Caco-2 (cell line): ENCODE measurements around the gene P3H2. TPM values are rescaled to one million over a fixed set of nuclear protein-coding genes. Genes with fewer than 3 reads are reported as not detected.

Experiments
- BruUV-seq: library from RNA; stranded (reverse); fragments of 400-500 nt; replicated peaks from 2 replicates; lab custom pipeline; 2021; lab: Mats Ljungman, UMichigan
- CTCF ChIA-PET: fragments of 300-600 bp; sonication (Branson Sonifier 250); formaldehyde crosslinking; loops from one replicate; lab custom pipeline; 2022; ENCODE audit warnings: antibody characterized with exemption; lab: Charles Lee
- POLR2A ChIA-PET: fragments of 300-600 bp; sonication (Branson Sonifier 250); formaldehyde crosslinking; loops from one replicate; lab custom pipeline; 2022; ENCODE audit warnings: antibody characterized with exemption; lab: Charles Lee
- DNase-seq, 2 experiments: peaks; one replicate each; pipeline versions ENCODE4 v3.0.0 to v3.0.0-alpha.2; 2020 to 2022
- H3K27me3 ChIP-seq: replicated peaks from 2 replicates; pipeline ENCODE4 v1.6.0; 2011; ENCODE audit warnings: low read length; ENCODE audit not compliant: control insufficient read depth, insufficient read depth
- H3K36me3 ChIP-seq: 2 replicates; pipeline ENCODE4 v1.5.1; 2011; ENCODE audit warnings: low read length; ENCODE audit not compliant: control insufficient read depth, insufficient read depth
- H3K4me1 ChIP-seq: fragments of 250-450 bp; sonication (Bioruptor Pico); 2 replicates; pipeline ENCODE4 v1.5.1; 2020; ENCODE audit warnings: mild to moderate bottlenecking
- H3K4me3 ChIP-seq: 2 replicates; pipeline ENCODE4 v1.5.1; 2011; ENCODE audit warnings: low read depth, mild to moderate bottlenecking, control low read depth, low read length
- H3K9me3 ChIP-seq: fragments of 250-450 bp; sonication (Bioruptor Pico); 2 replicates; pipeline ENCODE4 v1.5.1; 2020; ENCODE audit warnings: mild to moderate bottlenecking, moderate library complexity
- H3K27ac Mint-ChIP-seq: one replicate; pipeline ENCODE4 v1.8.0; 2022; ENCODE audit warnings: mixed read lengths; ENCODE audit not compliant: unreplicated experiment
- H3K27me3 Mint-ChIP-seq: one replicate; pipeline ENCODE4 v1.8.0; 2022; ENCODE audit warnings: mixed read lengths; ENCODE audit not compliant: insufficient read depth, unreplicated experiment
- H3K36me3 Mint-ChIP-seq: one replicate; pipeline ENCODE4 v1.8.0; 2022; ENCODE audit warnings: mild to moderate bottlenecking, mixed read lengths; ENCODE audit not compliant: insufficient read depth, unreplicated experiment
- H3K4me1 Mint-ChIP-seq: one replicate; pipeline ENCODE4 v1.8.0; 2022; ENCODE audit warnings: low read depth, mixed read lengths; ENCODE audit not compliant: unreplicated experiment
- H3K4me3 Mint-ChIP-seq: one replicate; pipeline ENCODE4 v1.8.0; 2022; ENCODE audit warnings: mild to moderate bottlenecking, moderate library complexity, mixed read lengths; ENCODE audit not compliant: unreplicated experiment
- H3K9me3 Mint-ChIP-seq: one replicate; pipeline ENCODE4 v1.8.0; 2022; ENCODE audit warnings: mixed read lengths; ENCODE audit not compliant: unreplicated experiment
- intact Hi-C: fragments of 100-400 bp; cut with micrococcal nuclease; formaldehyde crosslinking; loops from one replicate; pipeline ENCODE4 v1.10.0; 2022; ENCODE audit not compliant: unreplicated experiment
- total RNA-seq: library from RNA; stranded (reverse); gene quantifications from 2 replicates; pipeline ENCODE4 v1.2.3, GENCODE V29; 2022
- TF ChIP-seq, protein P1 (sequence below), 2 experiments: fragments of 200-600 bp in 1 of 2; IDR thresholded peaks; 1 replicate in 1 of 2; 2 replicates in 1 of 2; pipeline versions ENCODE4 v1.5.1 to v1.8.0; 2011 to 2022; ENCODE audit warnings: antibody characterized with exemption in 1 of 2, control low read depth in 1 of 2, inconsistent platforms in 1 of 2, low read depth in 1 of 2, low read length in 1 of 2, mild to moderate bottlenecking in 1 of 2, moderate library complexity in 1 of 2; ENCODE audit not compliant: insufficient read depth in 1 of 2, severe bottlenecking in 1 of 2, unreplicated experiment in 1 of 2

P3H2 gene
- total RNA-seq, 1 experiment from 2014 or later = 55.8 TPM

DNA sequence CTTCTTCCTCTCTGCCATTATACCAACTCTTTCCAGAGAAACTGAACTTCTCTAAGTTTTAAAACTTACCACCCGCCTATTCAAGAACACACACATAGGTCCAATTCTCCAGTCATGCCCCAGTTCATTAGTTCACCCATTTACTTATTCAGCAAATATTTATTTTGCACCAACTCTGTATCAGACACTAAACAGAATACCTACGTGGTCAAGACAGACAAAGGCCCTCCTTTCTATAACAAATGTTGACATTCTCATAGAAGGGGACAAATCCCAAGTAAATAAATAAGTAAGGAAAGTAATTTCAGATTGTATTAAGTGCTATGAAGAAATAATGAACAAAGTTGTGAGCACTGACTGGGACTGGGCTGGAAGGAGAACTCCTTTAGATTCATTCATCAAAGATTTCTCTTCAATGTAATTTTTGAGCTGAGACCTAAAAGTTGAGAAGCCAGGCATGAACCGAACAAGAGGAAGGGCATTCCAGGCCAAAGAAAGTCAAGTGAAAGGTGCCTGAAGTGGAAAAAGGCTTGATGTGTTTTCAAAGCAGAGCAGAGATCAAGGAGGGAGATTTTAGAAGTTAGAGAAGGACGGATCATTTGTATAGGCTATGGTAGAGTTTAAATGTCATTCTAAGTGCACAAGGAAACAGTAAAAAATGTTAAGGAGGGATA is 120.4 kb downstream of the P3H2 start:
- POLR2A ChIA-PET = no interaction called here

DNA sequence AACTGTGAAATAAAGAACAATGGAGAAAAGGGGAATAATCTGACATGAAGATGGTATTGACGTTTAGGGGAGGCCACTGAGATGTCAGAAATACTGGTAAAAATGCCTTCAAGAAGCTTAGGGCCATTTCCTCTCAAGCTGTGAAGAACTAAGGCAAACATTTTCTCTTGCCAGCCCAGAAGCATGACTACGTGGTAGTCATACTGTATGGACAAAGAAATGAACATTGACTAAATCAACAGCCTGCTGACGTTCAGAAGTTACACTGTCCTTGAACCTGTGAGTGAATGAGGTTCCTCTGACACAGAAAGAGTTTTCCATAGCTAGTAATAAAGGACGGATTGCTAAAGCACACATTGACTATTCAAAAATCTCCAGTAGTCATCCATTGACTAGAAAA is 121.0 kb downstream of the P3H2 start:
- CTCF ChIA-PET = no interaction called here
- H3K4me3 Mint-ChIP-seq = no peak overlapping the region
- no peaks in the 10 kb centered on the region for H3K9me3 Mint-ChIP-seq
- no peaks in the 10 kb centered on the region for H3K27me3 ChIP-seq
- no peak overlapping the region for H3K27ac Mint-ChIP-seq
- no peaks in the 10 kb centered on the region for H3K36me3 Mint-ChIP-seq
- H3K27me3 Mint-ChIP-seq = no peaks in the 10 kb centered on the region
- peaks cover 8% of the 10 kb centered on the region for H3K4me1 Mint-ChIP-seq
- no peak overlapping the region for H3K4me3 ChIP-seq
- no peaks in the 10 kb centered on the region for H3K9me3 ChIP-seq
- BruUV-seq = no TSS peak
- no peaks in the 10 kb centered on the region for H3K4me1 ChIP-seq
- DNase-seq = no peak
- POLR2A ChIA-PET = no interaction called here
- TF ChIP-seq, protein P1, sequence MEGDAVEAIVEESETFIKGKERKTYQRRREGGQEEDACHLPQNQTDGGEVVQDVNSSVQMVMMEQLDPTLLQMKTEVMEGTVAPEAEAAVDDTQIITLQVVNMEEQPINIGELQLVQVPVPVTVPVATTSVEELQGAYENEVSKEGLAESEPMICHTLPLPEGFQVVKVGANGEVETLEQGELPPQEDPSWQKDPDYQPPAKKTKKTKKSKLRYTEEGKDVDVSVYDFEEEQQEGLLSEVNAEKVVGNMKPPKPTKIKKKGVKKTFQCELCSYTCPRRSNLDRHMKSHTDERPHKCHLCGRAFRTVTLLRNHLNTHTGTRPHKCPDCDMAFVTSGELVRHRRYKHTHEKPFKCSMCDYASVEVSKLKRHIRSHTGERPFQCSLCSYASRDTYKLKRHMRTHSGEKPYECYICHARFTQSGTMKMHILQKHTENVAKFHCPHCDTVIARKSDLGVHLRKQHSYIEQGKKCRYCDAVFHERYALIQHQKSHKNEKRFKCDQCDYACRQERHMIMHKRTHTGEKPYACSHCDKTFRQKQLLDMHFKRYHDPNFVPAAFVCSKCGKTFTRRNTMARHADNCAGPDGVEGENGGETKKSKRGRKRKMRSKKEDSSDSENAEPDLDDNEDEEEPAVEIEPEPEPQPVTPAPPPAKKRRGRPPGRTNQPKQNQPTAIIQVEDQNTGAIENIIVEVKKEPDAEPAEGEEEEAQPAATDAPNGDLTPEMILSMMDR (IDR thresholded peaks at IDR 0.05; ENCODE audit: insufficient read depth in 1 of 2, low read depth in 1 of 2, low read length in 1 of 2, severe bottlenecking in 1 of 2, unreplicated experiment in 1 of 2) = no peak
- intact Hi-C loops = no loop called here
- H3K36me3 ChIP-seq = no peaks in the 10 kb centered on the region

More for the DNA sequence above, 120.4 kb downstream of the P3H2 start:
- Mint-ChIP-seq H3K27me3 (no peaks in the 10 kb centered on the region), H3K36me3 (no peaks in the 10 kb centered on the region), H3K9me3 (no peaks in the 10 kb centered on the region), H3K27ac (no peak overlapping the region), H3K4me3 (no peak overlapping the region), H3K4me1 (peaks cover 8% of the 10 kb centered on the region)
- TF ChIP-seq, protein P1 (IDR thresholded peaks at IDR 0.05; ENCODE audit: insufficient read depth in 1 of 2, low read depth in 1 of 2, low read length in 1 of 2, severe bottlenecking in 1 of 2, unreplicated experiment in 1 of 2) = no peak
- no peaks in the 10 kb centered on the region for H3K36me3 ChIP-seq
- H3K9me3 ChIP-seq = no peaks in the 10 kb centered on the region
- no peak overlapping the region for H3K4me3 ChIP-seq
- intact Hi-C loops = no loop called here
- no peak for DNase-seq
- no peaks in the 10 kb centered on the region for H3K27me3 ChIP-seq
- no TSS peak for BruUV-seq
- CTCF ChIA-PET = no interaction called here
- H3K4me1 ChIP-seq = no peaks in the 10 kb centered on the region

DNA sequence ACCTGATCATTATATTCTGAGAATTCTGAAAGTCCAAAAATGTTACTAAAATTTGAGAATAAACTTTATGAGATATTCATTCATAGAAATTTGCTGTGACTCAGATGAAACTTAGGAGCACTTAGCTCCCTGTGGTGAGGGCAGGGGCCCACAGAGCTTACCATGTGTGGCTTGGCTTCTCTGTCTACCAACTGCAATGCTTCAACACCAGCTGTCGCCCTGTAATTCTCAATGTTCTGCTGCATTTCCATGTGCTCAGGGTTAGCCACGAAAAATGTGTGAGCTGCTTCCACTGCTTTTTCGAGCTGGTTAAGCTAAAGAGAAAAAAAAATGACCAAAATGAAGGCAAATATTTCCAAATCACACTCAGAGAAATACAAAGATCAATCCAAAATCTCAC is 125.6 kb downstream of the P3H2 start:
- H3K27ac Mint-ChIP-seq = no peak overlapping the region
- peaks cover under 1% of the 10 kb centered on the region for H3K4me1 Mint-ChIP-seq
- H3K4me3 Mint-ChIP-seq = no peak overlapping the region
- no peaks in the 10 kb centered on the region for H3K9me3 Mint-ChIP-seq
- BruUV-seq = no TSS peak
- no peaks in the 10 kb centered on the region for H3K9me3 ChIP-seq
- no peaks in the 10 kb centered on the region for H3K27me3 ChIP-seq
- TF ChIP-seq, protein P1 (IDR thresholded peaks at IDR 0.05; ENCODE audit: insufficient read depth in 1 of 2, low read depth in 1 of 2, low read length in 1 of 2, severe bottlenecking in 1 of 2, unreplicated experiment in 1 of 2) = no peak
- CTCF ChIA-PET = no interaction called here
- no peaks in the 10 kb centered on the region for H3K27me3 Mint-ChIP-seq
- H3K4me1 ChIP-seq = no peaks in the 10 kb centered on the region
- intact Hi-C loops = no loop called here
- H3K36me3 Mint-ChIP-seq = peaks cover 12% of the 10 kb centered on the region
- POLR2A ChIA-PET = no interaction called here
- H3K36me3 ChIP-seq = no peaks in the 10 kb centered on the region
- no peak overlapping the region for H3K4me3 ChIP-seq
- DNase-seq = no peak
